GM19372 (cell line): Measurements from ENCODE around the gene PLCH1.

Experiments used
- ATAC-seq: cut with Tn5 transposase; IDR thresholded peaks from one replicate; pipeline ENCODE4 v1.9.1; 2021; ENCODE audit warnings: mild to moderate bottlenecking, low read depth, moderate library complexity; ENCODE audit not compliant: unreplicated experiment

PLCH1 gene

GRCh38 chr3:155744626-155745324 lies at the start of gene PLCH1:
TSS of gene PLCH1 (minus strand) at chr3:155745071. CDS start at chr3:155704224, 40,847 bp downstream.
- peak; percentile 46 for ATAC-seq

GRCh38 chr3:155792532-155792931 lies 47.7 kb upstream of the PLCH1 start:
- ATAC-seq = no peak

- ATAC-seq = no peak
These were observed 46.3 kb upstream of the PLCH1 start for GRCh38 chr3:155791190-155791589.

- ATAC-seq = no peak
These were observed 45.5 kb upstream of the PLCH1 start for GRCh38 chr3:155790272-155790925.

GRCh38 chr3:155785662-155786295 lies 40.9 kb upstream of the PLCH1 start:
- no peak for ATAC-seq

- no peak for ATAC-seq
These were observed 37.6 kb upstream of the PLCH1 start for GRCh38 chr3:155782390-155782953.

- no peak for ATAC-seq
These were observed 35.4 kb upstream of the PLCH1 start for GRCh38 chr3:155780291-155780690.

GRCh38 chr3:155778462-155778861 lies 33.6 kb upstream of the PLCH1 start:
- ATAC-seq = no peak

- no peak for ATAC-seq
These were observed 27.9 kb upstream of the PLCH1 start for GRCh38 chr3:155772801-155773200.

GRCh38 chr3:155771126-155771525 lies 26.3 kb upstream of the PLCH1 start:
- no peak for ATAC-seq

- no peak for ATAC-seq
These were observed 21.3 kb upstream of the PLCH1 start for GRCh38 chr3:155766206-155766605.

GRCh38 chr3:155763870-155764463 lies 19.1 kb upstream of the PLCH1 start:
- no peak for ATAC-seq

- ATAC-seq = no peak
These were observed 15.8 kb upstream of the PLCH1 start for GRCh38 chr3:155760653-155761052.

- no peak for ATAC-seq
These were observed 12.7 kb upstream of the PLCH1 start for GRCh38 chr3:155757577-155757976.

- ATAC-seq = no peak
These were observed 8.3 kb upstream of the PLCH1 start for GRCh38 chr3:155753038-155753639.

GRCh38 chr3:155748611-155749365 lies 3.9 kb upstream of the PLCH1 start:
- ATAC-seq = no peak

GRCh38 chr3:155747946-155748290 lies 3.0 kb upstream of the PLCH1 start:
- no peak for ATAC-seq

- ATAC-seq = no peak
These were observed 2.5 kb upstream of the PLCH1 start for GRCh38 chr3:155747286-155747945.

GRCh38 chr3:155746703-155747102 lies 1.8 kb upstream of the PLCH1 start:
- ATAC-seq = no peak
